ENCODE data around the gene SNRPB.

DNA sequence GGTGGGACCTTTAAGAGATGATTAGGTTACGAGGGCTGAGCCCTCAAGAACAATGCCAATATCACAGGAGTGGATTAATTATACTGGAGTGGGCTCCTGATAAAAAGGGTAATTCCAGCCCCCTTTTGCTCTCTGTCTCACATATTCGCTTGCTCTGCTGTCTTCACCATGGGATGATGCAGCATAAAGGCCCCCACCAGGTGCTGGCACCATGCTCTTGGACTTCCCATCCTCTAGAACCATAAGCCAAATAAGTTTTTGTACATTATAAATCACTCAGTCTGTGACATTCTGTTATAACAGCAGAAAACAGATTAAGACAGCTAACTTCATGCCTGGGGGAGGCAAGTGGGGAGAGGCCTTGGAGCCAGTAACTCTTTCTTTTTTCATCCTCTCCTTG, 9.8 kb upstream of the SNRPB start:
- TF ChIP-seq, protein P1, sequence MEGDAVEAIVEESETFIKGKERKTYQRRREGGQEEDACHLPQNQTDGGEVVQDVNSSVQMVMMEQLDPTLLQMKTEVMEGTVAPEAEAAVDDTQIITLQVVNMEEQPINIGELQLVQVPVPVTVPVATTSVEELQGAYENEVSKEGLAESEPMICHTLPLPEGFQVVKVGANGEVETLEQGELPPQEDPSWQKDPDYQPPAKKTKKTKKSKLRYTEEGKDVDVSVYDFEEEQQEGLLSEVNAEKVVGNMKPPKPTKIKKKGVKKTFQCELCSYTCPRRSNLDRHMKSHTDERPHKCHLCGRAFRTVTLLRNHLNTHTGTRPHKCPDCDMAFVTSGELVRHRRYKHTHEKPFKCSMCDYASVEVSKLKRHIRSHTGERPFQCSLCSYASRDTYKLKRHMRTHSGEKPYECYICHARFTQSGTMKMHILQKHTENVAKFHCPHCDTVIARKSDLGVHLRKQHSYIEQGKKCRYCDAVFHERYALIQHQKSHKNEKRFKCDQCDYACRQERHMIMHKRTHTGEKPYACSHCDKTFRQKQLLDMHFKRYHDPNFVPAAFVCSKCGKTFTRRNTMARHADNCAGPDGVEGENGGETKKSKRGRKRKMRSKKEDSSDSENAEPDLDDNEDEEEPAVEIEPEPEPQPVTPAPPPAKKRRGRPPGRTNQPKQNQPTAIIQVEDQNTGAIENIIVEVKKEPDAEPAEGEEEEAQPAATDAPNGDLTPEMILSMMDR (IDR thresholded peaks at IDR 0.05; ENCODE audit: low read depth, low read length, poor library complexity, severe bottlenecking) = no peak
- TF ChIP-seq EZH2phosphoT487 (IDR thresholded peaks at IDR 0.05; ENCODE audit: borderline replicate concordance, low read length) = no peak
